Measurements from ENCODE around the gene DNAH8. TPM values are rescaled to one million over a fixed set of nuclear protein-coding genes. Genes with fewer than 3 reads are reported as not detected.

Gene DNAH8
- total and polyA plus RNA-seq, 8 donors, result under 0.01 to 0.18 TPM; not detected in 6

DNA sequence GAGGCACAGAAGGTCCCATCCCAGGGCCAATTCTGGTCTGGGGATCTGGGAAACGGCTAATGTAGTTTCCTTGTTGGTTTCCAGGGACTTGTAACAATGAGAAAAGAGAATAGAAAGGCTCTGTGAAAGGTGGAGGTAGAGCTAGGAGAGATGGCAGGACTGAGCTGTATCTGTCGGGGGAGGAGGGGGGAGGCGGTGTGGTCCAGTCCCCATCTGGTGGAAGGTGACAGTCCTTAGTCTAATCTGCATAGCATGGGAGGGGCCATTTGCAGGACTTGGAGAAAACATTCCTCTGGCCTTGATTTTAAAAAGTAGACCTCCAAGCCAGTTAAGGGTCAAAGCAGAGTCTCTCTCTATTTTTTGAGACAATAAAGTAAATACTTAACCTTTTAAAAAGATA, 137.1 kb downstream of the DNAH8 start:
- Histone ChIP-seq H3K4me3 (no peak overlapping the region), H3K27ac (no peak overlapping the region), H3K4me1 (no peaks in the 10 kb centered on the region), H3K36me3 (no peaks in the 10 kb centered on the region), H3K27me3 (no peaks in the 10 kb centered on the region), H3K9me3 (no peaks in the 10 kb centered on the region)
- WGBS, 5 donors, result 58 to 82% (median 70%) methylated on average over 3 of the region's 3 CpGs
- TF ChIP-seq POLR2AphosphoS5 (IDR thresholded peaks at IDR 0.05) (no peak), EP300 (IDR thresholded peaks at IDR 0.05) (no peak), CTCF (IDR thresholded peaks at IDR 0.05) (no peak), POLR2A (IDR thresholded peaks at IDR 0.05) (no peak)
- no peak for DNase-seq
- intact Hi-C loops (cut with DNase I; ENCODE audit: low total_unique reads), result no loop called here

DNA sequence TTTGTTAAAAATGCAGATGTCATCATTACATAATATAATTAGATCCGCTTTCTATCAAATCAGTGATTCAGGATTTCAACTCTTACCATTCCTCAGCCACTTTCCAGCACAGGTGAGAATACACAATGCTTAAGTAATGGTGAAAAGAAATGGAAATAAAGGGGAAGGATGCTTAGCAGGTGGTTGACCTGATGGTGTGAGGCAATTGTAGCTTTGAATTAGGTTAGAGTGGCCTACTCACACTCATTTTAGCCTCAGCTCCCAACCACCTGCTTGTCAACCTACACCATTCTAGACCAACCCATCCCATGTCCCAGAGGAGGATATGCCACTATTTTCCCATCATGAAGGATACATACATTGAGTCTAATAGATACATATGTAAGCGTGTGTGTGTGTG, 138.1 kb downstream of the DNAH8 start:
- intact Hi-C loops (cut with DNase I; ENCODE audit: low total_unique reads), result no loop called here
- Histone ChIP-seq H3K27me3 (no peaks in the 10 kb centered on the region), H3K27ac (no peak overlapping the region), H3K9me3 (no peaks in the 10 kb centered on the region), H3K4me1 (no peaks in the 10 kb centered on the region), H3K36me3 (no peaks in the 10 kb centered on the region), H3K4me3 (no peak overlapping the region)
- WGBS, 5 donors, result 89 to 95% (median 93%) methylated on average over 2 of the region's 2 CpGs
- no peak for DNase-seq
- TF ChIP-seq EP300 (IDR thresholded peaks at IDR 0.05), result no peak
- TF ChIP-seq POLR2AphosphoS5 (IDR thresholded peaks at IDR 0.05), result no peak
- no peak for TF ChIP-seq POLR2A (IDR thresholded peaks at IDR 0.05)
- TF ChIP-seq CTCF (IDR thresholded peaks at IDR 0.05), result no peak

- Histone ChIP-seq H3K4me3 (no peak overlapping the region), H3K9me3 (no peaks in the 10 kb centered on the region), H3K36me3 (no peaks in the 10 kb centered on the region), H3K4me1 (no peaks in the 10 kb centered on the region), H3K27ac (no peak overlapping the region), H3K27me3 (no peaks in the 10 kb centered on the region)
- TF ChIP-seq POLR2A (IDR thresholded peaks at IDR 0.05), result no peak
- no peak for TF ChIP-seq CTCF (IDR thresholded peaks at IDR 0.05)
- no peak for TF ChIP-seq EP300 (IDR thresholded peaks at IDR 0.05)
- no peak for TF ChIP-seq POLR2AphosphoS5 (IDR thresholded peaks at IDR 0.05)
- 36 to 56% (median 51%) methylated on average over 2 of the region's 2 CpGs for WGBS, 5 donors
- intact Hi-C loops (cut with DNase I; ENCODE audit: low total_unique reads), result no loop called here
- no peak for DNase-seq
These were observed 141.4 kb downstream of the DNAH8 start for GRCh38 chr6:38856492-38856891.

DNA sequence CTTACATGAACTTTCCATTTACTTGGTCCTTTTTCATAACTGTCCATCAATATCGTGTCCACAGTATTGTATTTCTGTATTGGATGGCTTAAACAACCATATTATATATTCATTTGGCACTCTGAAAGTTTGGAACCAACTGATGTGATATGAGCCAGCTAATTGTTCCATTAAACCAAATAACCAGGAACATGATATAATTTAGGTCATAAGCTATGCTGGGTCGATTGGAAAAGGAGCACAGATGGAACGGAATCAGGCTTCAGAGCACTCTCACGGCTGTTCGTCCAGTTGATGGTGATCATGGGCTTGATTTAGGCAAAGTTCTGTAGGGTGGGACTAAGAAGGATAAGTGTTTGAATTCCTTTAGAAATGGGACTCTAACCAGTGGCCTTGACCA, 142.7 kb downstream of the DNAH8 start:
- intact Hi-C loops (cut with DNase I; ENCODE audit: low total_unique reads), result no loop called here
- H3K4me3 ChIP-seq, result no peak overlapping the region
- TF ChIP-seq POLR2A (IDR thresholded peaks at IDR 0.05) (no peak), EP300 (IDR thresholded peaks at IDR 0.05) (no peak), CTCF (IDR thresholded peaks at IDR 0.05) (no peak), POLR2AphosphoS5 (IDR thresholded peaks at IDR 0.05) (no peak)
- WGBS, 5 donors, result 51 to 86% (median 84%) methylated on average over 5 of the region's 5 CpGs
- DNase-seq, result no peak
- no peak overlapping the region for H3K27ac ChIP-seq
- H3K36me3 ChIP-seq, result no peaks in the 10 kb centered on the region
- H3K27me3 ChIP-seq, result no peaks in the 10 kb centered on the region
- no peaks in the 10 kb centered on the region for H3K9me3 ChIP-seq
- H3K4me1 ChIP-seq, result no peaks in the 10 kb centered on the region
